ENCODE measurements around the gene MOB2.

Gene MOB2

GRCh38 chr11:1485504-1485885 lies 1.1 kb downstream of the MOB2 start:
- Histone ChIP-seq H3K79me2 (ENCODE audit: insufficient read depth, low read length) (peaks cover 38% of the 10 kb centered on the region; the same call in 1 of the 2 replicates), H3F3A (ENCODE audit: low read depth) (no peaks in the 10 kb centered on the region), H3K4me1 (ENCODE audit: insufficient read depth, low read length, poor library complexity, severe bottlenecking) (no peaks in the 10 kb centered on the region), H2AFZ (ENCODE audit: low read length) (no peak overlapping the region), H3K4me2 (ENCODE audit: low read depth, low read length, poor library complexity, severe bottlenecking) (no peak overlapping the region), H3K36me3 (ENCODE audit: insufficient read depth, low read length) (no peaks in the 10 kb centered on the region), H4K20me1 (ENCODE audit: insufficient read depth, low read length, poor library complexity, severe bottlenecking) (peaks cover 5% of the 10 kb centered on the region), H3K9ac (ENCODE audit: low read depth, low read length, poor library complexity, severe bottlenecking) (no peak overlapping the region), H3K27me3 (ENCODE audit: insufficient read depth, low read length, poor library complexity, severe bottlenecking) (no peaks in the 10 kb centered on the region), H3K4me3 (ENCODE audit: low read length, poor library complexity, severe bottlenecking) (no peak overlapping the region), H3K9me3 (ENCODE audit: insufficient read depth, low read depth, low read length) (no peaks in the 10 kb centered on the region), H3K9me2 (replicated peaks; ENCODE audit: low read depth, low read length) (no peaks in the 10 kb centered on the region)
- TF ChIP-seq, protein P1, sequence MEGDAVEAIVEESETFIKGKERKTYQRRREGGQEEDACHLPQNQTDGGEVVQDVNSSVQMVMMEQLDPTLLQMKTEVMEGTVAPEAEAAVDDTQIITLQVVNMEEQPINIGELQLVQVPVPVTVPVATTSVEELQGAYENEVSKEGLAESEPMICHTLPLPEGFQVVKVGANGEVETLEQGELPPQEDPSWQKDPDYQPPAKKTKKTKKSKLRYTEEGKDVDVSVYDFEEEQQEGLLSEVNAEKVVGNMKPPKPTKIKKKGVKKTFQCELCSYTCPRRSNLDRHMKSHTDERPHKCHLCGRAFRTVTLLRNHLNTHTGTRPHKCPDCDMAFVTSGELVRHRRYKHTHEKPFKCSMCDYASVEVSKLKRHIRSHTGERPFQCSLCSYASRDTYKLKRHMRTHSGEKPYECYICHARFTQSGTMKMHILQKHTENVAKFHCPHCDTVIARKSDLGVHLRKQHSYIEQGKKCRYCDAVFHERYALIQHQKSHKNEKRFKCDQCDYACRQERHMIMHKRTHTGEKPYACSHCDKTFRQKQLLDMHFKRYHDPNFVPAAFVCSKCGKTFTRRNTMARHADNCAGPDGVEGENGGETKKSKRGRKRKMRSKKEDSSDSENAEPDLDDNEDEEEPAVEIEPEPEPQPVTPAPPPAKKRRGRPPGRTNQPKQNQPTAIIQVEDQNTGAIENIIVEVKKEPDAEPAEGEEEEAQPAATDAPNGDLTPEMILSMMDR (conservative IDR thresholded peaks at IDR 0.05; ENCODE audit: low read length): no peak
- TF ChIP-seq EZH2phosphoT487 (IDR thresholded peaks at IDR 0.05; ENCODE audit: borderline replicate concordance): no peak

DNA sequence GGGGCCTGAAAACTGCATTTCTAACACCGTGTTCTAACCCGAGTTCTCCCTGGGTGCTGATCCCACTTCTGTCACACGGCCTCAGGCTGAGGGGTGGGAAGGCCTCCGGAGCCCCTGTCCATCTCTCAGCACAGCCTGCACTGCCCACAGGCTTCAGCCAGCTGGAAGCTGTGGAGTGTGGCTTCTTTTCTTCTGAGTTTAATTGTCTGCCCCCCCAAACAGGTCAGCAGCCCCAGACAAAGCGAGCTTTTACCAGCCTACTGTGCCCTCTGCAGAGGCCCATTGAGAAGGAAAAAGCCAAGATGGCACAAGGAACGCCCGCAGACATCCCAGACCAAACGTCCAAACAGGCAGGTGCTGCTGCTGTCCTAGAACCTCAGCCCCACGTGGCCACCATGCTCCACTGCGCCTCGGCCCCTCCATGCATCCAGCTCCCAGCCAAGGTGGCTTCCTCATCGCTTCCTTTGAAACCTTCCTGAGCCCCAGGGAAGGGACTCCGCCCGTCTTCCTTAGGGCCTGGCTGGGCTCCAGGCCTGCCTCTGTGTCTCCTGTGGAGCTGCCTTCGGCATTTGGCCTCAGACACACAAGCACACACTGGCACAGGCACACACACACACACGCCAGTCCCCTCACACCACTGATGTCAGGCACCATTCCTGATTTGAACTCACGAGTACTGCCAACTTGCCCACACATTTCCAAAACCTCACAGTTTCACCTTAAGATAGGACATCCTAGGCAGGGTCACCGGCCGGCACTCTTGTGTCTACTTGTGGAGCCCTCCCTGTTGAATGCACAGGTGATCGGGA lies 1.7 kb downstream of the MOB2 start:
- Histone ChIP-seq H3F3A (ENCODE audit: low read depth) (no peaks in the 10 kb centered on the region), H3K36me3 (ENCODE audit: insufficient read depth, low read length) (peaks cover 5% of the 10 kb centered on the region; the same call in 1 of the 2 replicates), H3K9ac (ENCODE audit: low read depth, low read length, poor library complexity, severe bottlenecking) (no peak overlapping the region), H2AFZ (ENCODE audit: low read length) (no peak overlapping the region), H3K27me3 (ENCODE audit: insufficient read depth, low read length, poor library complexity, severe bottlenecking) (no peaks in the 10 kb centered on the region), H3K9me2 (replicated peaks; ENCODE audit: low read depth, low read length) (no peaks in the 10 kb centered on the region), H3K79me2 (ENCODE audit: insufficient read depth, low read length) (peaks cover 34% of the 10 kb centered on the region; the same call in 1 of the 2 replicates), H3K4me3 (ENCODE audit: low read length, poor library complexity, severe bottlenecking) (no peak overlapping the region), H4K20me1 (ENCODE audit: insufficient read depth, low read length, poor library complexity, severe bottlenecking) (peaks cover 5% of the 10 kb centered on the region), H3K9me3 (ENCODE audit: insufficient read depth, low read depth, low read length) (no peaks in the 10 kb centered on the region), H3K4me1 (ENCODE audit: insufficient read depth, low read length, poor library complexity, severe bottlenecking) (no peaks in the 10 kb centered on the region), H3K4me2 (ENCODE audit: low read depth, low read length, poor library complexity, severe bottlenecking) (no peak overlapping the region)
- no peak for TF ChIP-seq EZH2phosphoT487 (IDR thresholded peaks at IDR 0.05; ENCODE audit: borderline replicate concordance)
- TF ChIP-seq, protein P1 (conservative IDR thresholded peaks at IDR 0.05; ENCODE audit: low read length): no peak

- peaks cover 31% of the 10 kb centered on the region; the same call in 1 of the 2 replicates for H3K79me2 ChIP-seq (ENCODE audit: insufficient read depth, low read length)
- no peaks in the 10 kb centered on the region for H3K9me3 ChIP-seq (ENCODE audit: insufficient read depth, low read depth, low read length)
- no peak overlapping the region for H3K4me3 ChIP-seq (ENCODE audit: low read length, poor library complexity, severe bottlenecking)
- no peaks in the 10 kb centered on the region for H3K27me3 ChIP-seq (ENCODE audit: insufficient read depth, low read length, poor library complexity, severe bottlenecking)
- peaks cover 11% of the 10 kb centered on the region; the same call in 1 of the 2 replicates for H3K36me3 ChIP-seq (ENCODE audit: insufficient read depth, low read length)
- H2AFZ ChIP-seq (ENCODE audit: low read length): no peak overlapping the region
- peaks cover 5% of the 10 kb centered on the region for H4K20me1 ChIP-seq (ENCODE audit: insufficient read depth, low read length, poor library complexity, severe bottlenecking)
- no peaks in the 10 kb centered on the region for H3F3A ChIP-seq (ENCODE audit: low read depth)
- H3K9ac ChIP-seq (ENCODE audit: low read depth, low read length, poor library complexity, severe bottlenecking): no peak overlapping the region
- no peaks in the 10 kb centered on the region for H3K9me2 ChIP-seq (replicated peaks; ENCODE audit: low read depth, low read length)
- no peak for TF ChIP-seq EZH2phosphoT487 (IDR thresholded peaks at IDR 0.05; ENCODE audit: borderline replicate concordance)
- TF ChIP-seq, protein P1 (conservative IDR thresholded peaks at IDR 0.05; ENCODE audit: low read length): no peak
- no peaks in the 10 kb centered on the region for H3K4me1 ChIP-seq (ENCODE audit: insufficient read depth, low read length, poor library complexity, severe bottlenecking)
- H3K4me2 ChIP-seq (ENCODE audit: low read depth, low read length, poor library complexity, severe bottlenecking): no peak overlapping the region
Measured at GRCh38 chr11:1484061-1484671, 2.4 kb downstream of the MOB2 start.
